Common myeloid progenitor, CD34-positive (primary cell): ENCODE data around the gene SLC6A7.

Source experiments
- CTCF ChIA-PET: fragments of 350-600 bp; sonication (Branson Sonifier 250); formaldehyde crosslinking; loops from one replicate; lab custom pipeline; 2021; ENCODE audit warnings: antibody characterized with exemption; lab: Charles Lee
- POLR2A ChIA-PET: fragments of 350-600 bp; sonication (Branson Sonifier 250); formaldehyde crosslinking; loops from one replicate; lab custom pipeline; 2021; ENCODE audit warnings: antibody characterized with exemption; lab: Charles Lee
- DNase-seq, 3 donors: peaks; one replicate each; pipeline versions ENCODE4 v3.0.0 to v3.0.0-alpha.2; 2013
- H3K27ac ChIP-seq, 2 experiments: 1 replicate in 1 of 2; 2 replicates in 1 of 2; pipeline ENCODE4 v1.7.0; 2013; ENCODE audit warnings: inconsistent platforms in 2 of 2, low read length in 2 of 2, mild to moderate bottlenecking in 2 of 2, low read depth in 1 of 2, moderate library complexity in 1 of 2; ENCODE audit not compliant: severe bottlenecking in 2 of 2, insufficient read depth in 1 of 2, poor library complexity in 1 of 2
- H3K27me3 ChIP-seq, 5 experiments: replicated peaks in 2 of 5; 1 replicate in 3 of 5; 2 replicates in 2 of 5; pipeline versions ENCODE4 v1.6.1 to v1.7.0; 2013; ENCODE audit warnings: low read length in 4 of 5, mild to moderate bottlenecking in 2 of 5, moderate library complexity in 2 of 5, inconsistent platforms in 1 of 5; ENCODE audit not compliant: insufficient read depth in 5 of 5, control insufficient read depth in 4 of 5
- H3K36me3 ChIP-seq, 4 experiments: 1 replicate in 2 of 4; 2 replicates in 2 of 4; pipeline versions ENCODE4 v1.6.1 to v1.7.0; 2013; ENCODE audit warnings: low read length in 3 of 4, control low read depth in 1 of 4, mild to moderate bottlenecking in 1 of 4; ENCODE audit not compliant: control insufficient read depth in 4 of 4, insufficient read depth in 4 of 4
- H3K4me1 ChIP-seq, 4 experiments: 1 replicate in 3 of 4; 2 replicates in 1 of 4; pipeline versions ENCODE4 v1.6.1 to v1.7.1; 2013; ENCODE audit warnings: low read length in 3 of 4, mild to moderate bottlenecking in 3 of 4, control low read depth in 1 of 4, inconsistent platforms in 1 of 4, moderate library complexity in 1 of 4; ENCODE audit not compliant: control insufficient read depth in 4 of 4, insufficient read depth in 4 of 4; ENCODE audit errors: control extremely low read depth in 1 of 4
- H3K4me3 ChIP-seq, 7 experiments: 1 replicate in 4 of 7; 2 replicates in 3 of 7; pipeline versions ENCODE4 v1.5.1 to v1.7.0; 2013; ENCODE audit warnings: mild to moderate bottlenecking in 7 of 7, low read length in 6 of 7, moderate library complexity in 6 of 7, inconsistent platforms in 2 of 7, low read depth in 2 of 7, control low read depth in 1 of 7; ENCODE audit not compliant: insufficient read depth in 4 of 7, control insufficient read depth in 1 of 7; ENCODE audit errors: extremely low read depth in 1 of 7
- H3K9me3 ChIP-seq, 5 experiments: 1 replicate in 4 of 5; 2 replicates in 1 of 5; pipeline versions ENCODE4 v1.6.1 to v1.7.1; 2013; ENCODE audit warnings: low read length in 4 of 5, mild to moderate bottlenecking in 2 of 5, inconsistent platforms in 1 of 5, low read depth in 1 of 5, moderate library complexity in 1 of 5; ENCODE audit not compliant: control insufficient read depth in 4 of 5, insufficient read depth in 2 of 5; ENCODE audit errors: control extremely low read depth in 1 of 5
- WGBS: methylation state at CpG from one replicate; pipeline ENCODE4 v1.1.5; 2013; ENCODE audit not compliant: insufficient coverage; 5-methylcytosine and 5-hydroxymethylcytosine counted together

Gene SLC6A7

DNA sequence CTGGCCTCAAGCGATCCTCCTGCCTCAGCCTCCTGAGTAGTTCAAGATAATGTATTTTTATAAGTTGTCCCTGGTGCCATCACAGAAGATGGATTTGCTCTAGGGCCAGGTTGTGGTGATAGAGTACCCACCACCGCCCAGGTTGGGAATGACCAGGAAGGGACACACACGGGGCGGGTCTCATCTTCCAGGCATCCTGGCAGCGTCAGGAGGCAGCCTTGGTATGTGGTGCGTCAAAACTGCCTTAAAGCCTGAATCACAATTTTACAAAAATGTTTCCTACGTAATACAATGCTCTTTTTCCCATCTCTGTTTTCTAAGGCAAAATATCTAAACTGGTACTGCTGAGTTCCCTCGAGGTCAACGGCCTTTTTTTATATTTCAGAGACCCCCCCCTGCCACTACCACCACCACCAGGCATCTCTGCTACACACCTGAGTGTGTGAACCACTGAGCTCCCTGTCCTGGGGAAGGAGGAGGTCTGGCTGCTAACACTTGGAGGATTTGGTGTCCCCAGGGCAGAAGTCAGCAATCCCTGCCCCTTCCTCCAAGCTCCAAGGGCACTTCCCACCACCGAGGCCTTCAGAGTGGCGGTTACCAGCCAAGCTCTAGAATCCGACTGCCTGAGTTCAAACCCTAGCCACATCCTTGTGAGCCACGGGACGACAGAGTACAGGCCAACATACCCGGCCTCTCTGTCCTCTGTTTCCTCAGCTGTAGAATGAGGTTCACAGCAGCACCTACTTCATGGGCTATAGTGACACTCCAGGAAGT is 47.3 kb downstream of the SLC6A7 start:
- ChIA-PET POLR2A (no interaction called here), CTCF (interaction anchor here (0.8 to 1.2 kb wide), 3 partner anchors 10 to 115 kb away, joined by 3 read pairs; no protein-coding TSS in a partner anchor)
- no peak overlapping the region for H3K4me3 ChIP-seq
- H3K36me3 ChIP-seq = no peaks in the 10 kb centered on the region
- H3K27ac ChIP-seq = no peak overlapping the region
- no peak for DNase-seq
- no peaks in the 10 kb centered on the region for H3K27me3 ChIP-seq
- no peaks in the 10 kb centered on the region for H3K9me3 ChIP-seq
- H3K4me1 ChIP-seq = no peaks in the 10 kb centered on the region
- 88% methylated on average over 12 of the region's 15 CpGs for WGBS

DNA sequence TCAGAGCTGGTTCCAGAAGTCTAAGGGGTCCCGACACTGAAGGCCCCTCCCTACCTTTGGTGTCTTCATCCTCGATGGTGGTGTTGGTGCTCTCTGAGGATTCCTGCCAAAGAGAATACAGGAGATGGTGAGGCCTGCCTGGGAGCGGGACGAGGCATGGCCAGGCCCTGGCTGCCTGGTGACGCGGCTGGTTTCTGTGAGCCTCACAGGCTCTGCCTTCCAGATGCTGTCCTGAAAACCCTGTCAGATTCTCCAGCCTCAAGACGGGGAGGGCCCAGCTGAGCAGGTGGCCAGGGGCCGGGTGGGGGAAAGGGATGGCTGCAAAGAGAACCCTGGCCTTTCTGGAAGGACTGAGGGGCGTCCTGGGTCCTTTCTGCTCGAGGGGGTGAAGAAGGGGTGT is 48.8 kb downstream of the SLC6A7 start:
- Histone ChIP-seq H3K27me3 (no peaks in the 10 kb centered on the region), H3K36me3 (no peaks in the 10 kb centered on the region), H3K9me3 (no peaks in the 10 kb centered on the region), H3K27ac (no peak overlapping the region), H3K4me1 (no peaks in the 10 kb centered on the region), H3K4me3 (no peak overlapping the region)
- no peak for DNase-seq
- POLR2A ChIA-PET = no interaction called here
- CTCF ChIA-PET = no interaction called here
- 100% methylated on average over 9 of the region's 10 CpGs for WGBS

DNA sequence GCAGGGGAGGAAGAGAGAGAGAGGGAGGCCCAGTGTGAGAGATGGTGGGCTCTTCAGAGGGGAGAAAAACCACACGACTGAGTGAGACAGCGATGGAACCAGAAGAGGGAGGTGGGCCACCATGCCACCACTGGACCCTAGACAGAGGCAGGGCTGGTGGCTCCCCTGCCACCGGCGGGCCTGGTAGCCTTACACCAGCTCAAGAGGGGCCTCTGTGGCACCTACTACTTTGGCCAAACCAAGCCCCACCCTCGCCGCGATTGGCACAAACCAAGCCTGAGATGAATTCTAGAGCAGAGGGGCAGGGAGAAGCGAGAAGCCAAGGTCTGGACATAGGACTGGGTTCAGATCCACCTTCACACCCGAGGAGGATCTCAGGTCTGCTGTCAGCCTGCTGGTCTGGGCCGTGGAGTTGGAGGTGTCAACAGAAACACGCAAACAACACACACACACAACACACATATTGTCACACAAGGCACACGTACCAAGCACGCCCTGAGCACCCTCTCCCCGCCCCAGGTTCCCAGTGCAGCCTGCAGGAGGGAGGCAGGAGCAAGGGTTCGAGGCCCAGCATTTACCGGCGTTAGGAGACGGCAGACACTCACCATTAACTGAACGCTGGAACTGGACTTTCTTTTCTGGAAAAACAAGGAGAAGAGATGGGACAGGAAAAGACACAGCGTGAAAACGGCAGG is 49.4 kb downstream of the SLC6A7 start:
- WGBS = 98% methylated on average over 18 of the region's 21 CpGs
- Histone ChIP-seq H3K4me1 (no peaks in the 10 kb centered on the region), H3K27me3 (no peaks in the 10 kb centered on the region), H3K9me3 (no peaks in the 10 kb centered on the region), H3K27ac (no peak overlapping the region), H3K4me3 (no peak overlapping the region), H3K36me3 (no peaks in the 10 kb centered on the region)
- ChIA-PET CTCF (no interaction called here), POLR2A (no interaction called here)
- DNase-seq = no peak

DNA sequence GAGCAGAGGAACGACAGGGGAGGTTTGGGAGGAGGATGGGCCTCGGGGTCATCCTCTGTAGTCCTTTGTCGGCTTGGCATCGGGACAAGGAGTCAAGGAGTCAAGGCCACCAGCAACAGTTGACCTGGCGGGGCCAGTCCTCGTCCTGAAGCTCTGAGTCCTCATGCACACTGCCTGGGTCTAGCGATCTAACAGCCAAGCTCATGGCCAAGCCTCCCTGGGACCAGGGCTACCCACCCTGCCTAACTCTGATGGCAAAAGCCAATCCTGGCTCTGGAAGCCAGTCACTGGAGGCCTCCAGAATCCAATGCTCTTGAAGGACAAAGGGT is 49.9 kb downstream of the SLC6A7 start:
- WGBS = 98% methylated on average over 7 of the region's 7 CpGs
- no peaks in the 10 kb centered on the region for H3K9me3 ChIP-seq
- CTCF ChIA-PET = interaction anchor here (1.1 kb wide), 1 partner anchor 11 kb away, joined by 3 read pairs; no protein-coding TSS in a partner anchor

DNA sequence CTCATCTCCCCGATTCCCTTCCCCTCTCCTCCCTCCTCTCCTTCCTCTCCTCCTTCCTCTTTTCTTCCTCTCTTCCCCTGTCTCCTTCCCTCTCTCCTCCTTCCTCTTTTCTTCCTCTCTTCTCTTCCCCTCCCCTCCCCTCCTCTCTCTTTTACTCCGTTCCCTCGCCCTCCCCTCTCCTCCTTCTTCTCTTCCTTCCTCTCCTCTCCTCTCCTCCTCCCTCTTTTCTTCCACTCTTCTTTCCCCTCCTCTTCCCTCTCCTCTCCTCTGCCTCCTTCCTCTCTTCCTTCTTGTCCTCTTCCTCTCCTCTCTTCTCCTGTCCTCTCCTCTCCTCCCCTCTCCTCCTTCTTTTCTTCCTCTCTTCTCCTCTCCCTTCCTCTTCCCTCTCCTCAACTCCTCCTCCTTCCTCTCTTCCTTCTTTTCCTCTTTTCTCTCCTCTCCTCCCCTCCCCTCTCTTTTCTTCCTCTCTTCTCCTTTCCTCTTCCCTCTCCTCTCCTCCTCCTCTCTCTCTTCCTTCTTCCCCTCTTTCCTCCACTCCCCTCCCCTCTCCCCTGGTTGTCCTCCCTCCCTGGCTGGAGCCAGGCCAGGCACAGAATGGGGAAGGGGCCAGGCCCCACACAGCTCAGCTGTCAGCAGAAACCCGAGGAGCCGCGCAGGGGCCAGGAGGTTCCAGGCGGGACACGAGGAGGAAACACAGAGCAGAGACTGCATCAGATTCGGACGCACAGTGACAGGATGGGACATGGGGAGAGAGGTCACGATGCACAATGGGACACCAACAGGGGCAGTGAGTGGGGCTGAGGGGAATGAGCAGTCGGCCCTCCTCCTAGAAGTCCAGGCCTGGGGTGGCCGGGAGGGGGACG is 51.7 kb downstream of the SLC6A7 start:
- H3K9me3 ChIP-seq = no peaks in the 10 kb centered on the region
- DNase-seq = no peak
- WGBS = 74% methylated on average over 12 of the region's 14 CpGs
- H3K36me3 ChIP-seq = no peaks in the 10 kb centered on the region
- H3K27ac ChIP-seq = no peak overlapping the region
- no peak overlapping the region for H3K4me3 ChIP-seq
- POLR2A ChIA-PET = interaction anchor here (0.6 kb wide), 1 partner anchor 70 kb away, joined by 3 read pairs; no protein-coding TSS in a partner anchor
- H3K4me1 ChIP-seq = no peaks in the 10 kb centered on the region
- CTCF ChIA-PET = interaction anchor here (0.8 to 0.9 kb wide), 2 partner anchors 65 to 91 kb away, joined by 3 to 4 read pairs; no protein-coding TSS in a partner anchor
- H3K27me3 ChIP-seq = no peaks in the 10 kb centered on the region

More for the DNA sequence above, 49.9 kb downstream of the SLC6A7 start:
- no peak for DNase-seq
- Histone ChIP-seq H3K36me3 (no peaks in the 10 kb centered on the region), H3K4me3 (no peak overlapping the region), H3K27me3 (no peaks in the 10 kb centered on the region), H3K27ac (no peak overlapping the region), H3K4me1 (no peaks in the 10 kb centered on the region)
- POLR2A ChIA-PET = no interaction called here

DNA sequence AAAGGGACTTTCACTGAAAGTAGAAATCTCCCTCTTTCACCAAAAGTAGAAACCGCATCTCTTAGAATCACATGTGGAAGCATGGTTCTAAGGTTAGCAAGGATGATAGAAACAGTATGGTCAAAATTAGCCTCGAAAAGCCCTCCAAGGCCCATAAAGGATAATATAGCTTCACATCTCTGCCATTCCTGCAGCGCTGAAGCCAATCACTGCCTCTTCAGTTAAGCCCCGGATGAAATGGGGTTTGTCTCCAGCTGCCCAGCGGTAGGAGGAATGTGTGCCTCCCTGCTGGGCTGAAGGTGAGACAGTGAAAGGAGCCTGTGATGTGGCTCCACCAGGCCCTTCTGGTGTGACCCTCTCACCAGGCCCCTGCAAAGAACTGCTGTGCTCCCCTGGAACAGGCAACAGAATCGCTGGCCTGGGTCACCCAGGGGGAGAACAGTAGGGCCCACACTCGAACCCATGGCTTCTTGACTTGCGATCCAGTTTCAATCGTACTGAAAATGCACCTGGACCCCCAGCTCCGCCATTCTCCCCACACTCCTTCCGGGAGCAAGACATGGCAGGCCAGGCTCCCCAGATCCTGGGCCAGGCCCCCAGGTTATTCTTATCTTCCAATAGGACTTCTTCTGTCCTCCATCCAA is 52.5 kb downstream of the SLC6A7 start:
- H3K4me1 ChIP-seq = no peaks in the 10 kb centered on the region
- DNase-seq = no peak
- H3K27ac ChIP-seq = no peak overlapping the region
- ChIA-PET POLR2A (interaction anchor here (0.6 kb wide), 1 partner anchor 69 kb away, joined by 3 read pairs; no protein-coding TSS in a partner anchor), CTCF (interaction anchor here (0.8 to 1.2 kb wide), 3 partner anchors 10 to 69 kb away, joined by 3 to 4 read pairs (median 3); no protein-coding TSS in a partner anchor)
- H3K36me3 ChIP-seq = no peaks in the 10 kb centered on the region
- H3K4me3 ChIP-seq = no peak overlapping the region
- WGBS = 99% methylated on average over 8 of the region's 11 CpGs
- no peaks in the 10 kb centered on the region for H3K27me3 ChIP-seq
- H3K9me3 ChIP-seq = no peaks in the 10 kb centered on the region
